Natural killer cell (primary cell): Measurements from ENCODE around the gene FAM124B. TPM values are rescaled to one million over a fixed set of nuclear protein-coding genes. Genes with fewer than 3 reads are reported as not detected.
"Not testable (repeated sequence)": the region's sequence is repeated elsewhere in the genome, so short reads cannot be mapped to it uniquely, and the experiment has no call there.

ENCODE experiments used
- ATAC-seq, 3 donors: fragments of 150-1000 bp in 2 of 3; fragments of 200-7000 bp in 1 of 3; cut with Tn5 transposase; 1 replicate in 1 of 3; 2 replicates in 2 of 3; pipeline ENCODE4 v1.10.0; 2021; ENCODE audit warnings: mild to moderate bottlenecking in 2 of 3, moderate library complexity in 2 of 3
- DNase-seq, 2 donors: peaks; one replicate each; pipeline versions ENCODE4 v3.0.0 to v3.0.0-alpha.2; 2013 to 2021; ENCODE audit warnings: mixed read lengths in 1 of 2
- H3K27ac ChIP-seq: one replicate; pipeline ENCODE4 v1.5.1; 2013; ENCODE audit warnings: mild to moderate bottlenecking, low read length
- H3K27me3 ChIP-seq: one replicate; pipeline ENCODE4 v1.6.1; 2013; ENCODE audit warnings: low read length; ENCODE audit not compliant: control insufficient read depth, insufficient read depth
- H3K36me3 ChIP-seq: one replicate; pipeline ENCODE4 v1.6.1; 2013; ENCODE audit warnings: low read length; ENCODE audit not compliant: control insufficient read depth, insufficient read depth
- H3K4me1 ChIP-seq: one replicate; pipeline ENCODE4 v1.6.1; 2013; ENCODE audit warnings: low read length; ENCODE audit not compliant: control insufficient read depth, insufficient read depth
- H3K4me3 ChIP-seq: one replicate; pipeline ENCODE4 v1.5.1; 2013; ENCODE audit warnings: low read length
- H3K9me3 ChIP-seq: one replicate; pipeline ENCODE4 v1.6.1; 2013; ENCODE audit warnings: low read length; ENCODE audit not compliant: control insufficient read depth, insufficient read depth
- H3K27ac Mint-ChIP-seq, 2 donors: one replicate each; pipeline ENCODE4 v1.8.0; 2022; ENCODE audit warnings: mild to moderate bottlenecking in 2 of 2, mixed read lengths in 2 of 2, moderate library complexity in 1 of 2
- H3K27me3 Mint-ChIP-seq, 2 donors: one replicate each; pipeline ENCODE4 v1.8.0; 2022; ENCODE audit warnings: low read depth in 2 of 2, mixed read lengths in 2 of 2
- H3K36me3 Mint-ChIP-seq: one replicate; pipeline ENCODE4 v1.8.0; 2022; ENCODE audit warnings: mixed read lengths
- H3K4me1 Mint-ChIP-seq, 2 donors: one replicate each; pipeline ENCODE4 v1.8.0; 2022; ENCODE audit warnings: mixed read lengths in 2 of 2
- H3K4me3 Mint-ChIP-seq: one replicate; pipeline ENCODE4 v1.8.0; 2022; ENCODE audit warnings: mild to moderate bottlenecking, moderate library complexity, mixed read lengths
- H3K9me3 Mint-ChIP-seq, 2 donors: one replicate each; pipeline ENCODE4 v1.8.0; 2022; ENCODE audit warnings: mixed read lengths in 2 of 2
- WGBS: methylation state at CpG from one replicate; pipeline ENCODE4 v1.1.7; 2013; ENCODE audit warnings: missing lambda C conversion rate; ENCODE audit not compliant: insufficient coverage; 5-methylcytosine and 5-hydroxymethylcytosine counted together
- intact Hi-C: fragments of 100-400 bp; cut with micrococcal nuclease; formaldehyde crosslinking; loops from one replicate; pipeline ENCODE4 v1.14.2; 2022
- total RNA-seq, 4 donors: library from RNA; stranded (reverse); fragments of 120-200 nt in 1 of 4; gene quantifications; one replicate each; pipeline versions ENCODE4 v1.2.3 to v1.2.4, GENCODE V29; 2013 to 2022
- TF ChIP-seq, protein P1 (sequence below): fragments of 200-600 bp; IDR thresholded peaks from one replicate; pipeline ENCODE4 v1.8.0; 2022; ENCODE audit warnings: antibody characterized with exemption

FAM124B gene
- total RNA-seq, 3 donors from 2014 or later (not counting 1 experiment from before 2014, with no cell fraction given): 1.9 to 6.1 (median 2.4) TPM

GRCh38 chr2:224398289-224398688, 3.6 kb downstream of the FAM124B start:
- no peaks in the 10 kb centered on the region for H3K9me3 Mint-ChIP-seq

DNA sequence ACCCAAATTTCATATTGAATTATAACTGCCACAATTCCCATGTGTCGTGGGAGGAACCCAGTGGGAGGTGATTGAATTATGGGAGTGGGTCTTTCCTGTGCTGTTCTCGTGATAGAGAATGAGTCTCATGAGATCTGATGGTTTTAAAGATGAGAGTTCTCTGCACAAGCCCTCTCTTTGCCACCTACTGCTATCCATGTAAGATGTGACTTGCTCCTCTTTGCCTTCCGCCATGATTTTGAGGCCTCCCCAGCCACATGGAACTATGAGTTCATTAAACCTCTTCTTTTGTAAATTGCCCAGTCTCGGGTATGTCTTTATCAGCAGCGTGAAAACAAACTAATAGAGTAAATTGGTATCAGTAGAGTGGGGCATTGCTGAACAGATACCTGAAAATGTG, 4.8 kb downstream of the FAM124B start:
- H3K4me3 ChIP-seq, H3K9me3 Mint-ChIP-seq, H3K9me3 ChIP-seq, H3K27ac ChIP-seq, H3K4me3 Mint-ChIP-seq, ATAC-seq, H3K27ac Mint-ChIP-seq, H3K27me3 Mint-ChIP-seq, H3K27me3 ChIP-seq, H3K36me3 ChIP-seq, intact Hi-C loops, DNase-seq, H3K36me3 Mint-ChIP-seq: not testable (repeated sequence)
- H3K4me1 Mint-ChIP-seq: peaks cover 34 to 35% of the 10 kb centered on the region in 2 donors
- WGBS: 97% methylated on average over 4 of the region's 5 CpGs
- peaks cover 20% of the 10 kb centered on the region for H3K4me1 ChIP-seq

More at GRCh38 chr2:224398289-224398688, 3.6 kb downstream of the FAM124B start:
- no peak overlapping the region for H3K4me3 ChIP-seq
- peak overlapping the region in 1 of 2 donors; percentile 45 for H3K27ac Mint-ChIP-seq
- H3K4me1 Mint-ChIP-seq: peaks cover 36 to 39% of the 10 kb centered on the region in 2 donors
- no peak overlapping the region for H3K4me3 Mint-ChIP-seq
- 94% methylated on average over 3 of the region's 3 CpGs for WGBS
- H3K9me3 ChIP-seq: no peaks in the 10 kb centered on the region
- ATAC-seq (no peak), DNase-seq (no peak)
- no peaks in the 10 kb centered on the region for H3K36me3 Mint-ChIP-seq
- intact Hi-C loops: no loop called here
- H3K36me3 ChIP-seq: no peaks in the 10 kb centered on the region
- no peaks in the 10 kb centered on the region for H3K27me3 ChIP-seq
- no peaks in the 10 kb centered on the region for H3K27me3 Mint-ChIP-seq
- TF ChIP-seq, protein P1, sequence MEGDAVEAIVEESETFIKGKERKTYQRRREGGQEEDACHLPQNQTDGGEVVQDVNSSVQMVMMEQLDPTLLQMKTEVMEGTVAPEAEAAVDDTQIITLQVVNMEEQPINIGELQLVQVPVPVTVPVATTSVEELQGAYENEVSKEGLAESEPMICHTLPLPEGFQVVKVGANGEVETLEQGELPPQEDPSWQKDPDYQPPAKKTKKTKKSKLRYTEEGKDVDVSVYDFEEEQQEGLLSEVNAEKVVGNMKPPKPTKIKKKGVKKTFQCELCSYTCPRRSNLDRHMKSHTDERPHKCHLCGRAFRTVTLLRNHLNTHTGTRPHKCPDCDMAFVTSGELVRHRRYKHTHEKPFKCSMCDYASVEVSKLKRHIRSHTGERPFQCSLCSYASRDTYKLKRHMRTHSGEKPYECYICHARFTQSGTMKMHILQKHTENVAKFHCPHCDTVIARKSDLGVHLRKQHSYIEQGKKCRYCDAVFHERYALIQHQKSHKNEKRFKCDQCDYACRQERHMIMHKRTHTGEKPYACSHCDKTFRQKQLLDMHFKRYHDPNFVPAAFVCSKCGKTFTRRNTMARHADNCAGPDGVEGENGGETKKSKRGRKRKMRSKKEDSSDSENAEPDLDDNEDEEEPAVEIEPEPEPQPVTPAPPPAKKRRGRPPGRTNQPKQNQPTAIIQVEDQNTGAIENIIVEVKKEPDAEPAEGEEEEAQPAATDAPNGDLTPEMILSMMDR: no peak
- H3K4me1 ChIP-seq: peaks cover 24% of the 10 kb centered on the region
- H3K27ac ChIP-seq: no peak overlapping the region

- Histone ChIP-seq H3K27me3 (no peaks in the 10 kb centered on the region), H3K4me3 (no peak overlapping the region), H3K4me1 (peaks cover 9% of the 10 kb centered on the region), H3K9me3 (no peaks in the 10 kb centered on the region), H3K27ac (no peak overlapping the region), H3K36me3 (no peaks in the 10 kb centered on the region)
- DNase-seq: no peak
- TF ChIP-seq, protein P1: no peak
- 77% methylated on average over 9 of the region's 9 CpGs for WGBS
- H3K9me3 Mint-ChIP-seq: no peaks in the 10 kb centered on the region
- H3K36me3 Mint-ChIP-seq: no peaks in the 10 kb centered on the region
- no peak overlapping the region for H3K27ac Mint-ChIP-seq
- no peak overlapping the region for H3K4me3 Mint-ChIP-seq
- no peaks in the 10 kb centered on the region for H3K27me3 Mint-ChIP-seq
- intact Hi-C loops: no loop called here
- ATAC-seq: no peak
- peaks cover 21 to 22% of the 10 kb centered on the region in 2 donors for H3K4me1 Mint-ChIP-seq
Measured at GRCh38 chr2:224395620-224396390, 6.1 kb downstream of the FAM124B start.

GRCh38 chr2:224393157-224393872, 8.6 kb downstream of the FAM124B start:
- no peaks in the 10 kb centered on the region for H3K36me3 ChIP-seq
- H3K4me1 Mint-ChIP-seq: peaks cover 4% of the 10 kb centered on the region in 2 donors
- TF ChIP-seq, protein P1: no peak
- H3K27ac Mint-ChIP-seq: no peak overlapping the region
- ATAC-seq (no peak), DNase-seq (no peak)
- H3K4me1 ChIP-seq: peaks cover 9% of the 10 kb centered on the region
- no peaks in the 10 kb centered on the region for H3K36me3 Mint-ChIP-seq
- no peaks in the 10 kb centered on the region for H3K9me3 Mint-ChIP-seq
- no peaks in the 10 kb centered on the region for H3K27me3 ChIP-seq
- no peak overlapping the region for H3K27ac ChIP-seq
- H3K4me3 ChIP-seq: no peak overlapping the region
- no peaks in the 10 kb centered on the region for H3K27me3 Mint-ChIP-seq
- 94% methylated on average over 1 of the region's 3 CpGs for WGBS
- intact Hi-C loops: no loop called here
- no peak overlapping the region for H3K4me3 Mint-ChIP-seq
- H3K9me3 ChIP-seq: no peaks in the 10 kb centered on the region
